H1 (cell line): Measurements from ENCODE around the gene STK11IP. TPM values are rescaled to one million over a fixed set of nuclear protein-coding genes. Genes with fewer than 3 reads are reported as not detected.

Source experiments
- CTCF ChIA-PET: fragments of 300-600 bp; sonication (Branson Sonifier 250); formaldehyde crosslinking; loops from one replicate; lab custom pipeline; 2021; ENCODE audit not compliant: partially characterized antibody; lab: Charles Lee
- POLR2A ChIA-PET: fragments of 300-600 bp; sonication (Branson Sonifier 250); formaldehyde crosslinking; loops from one replicate; lab custom pipeline; 2021; ENCODE audit warnings: inconsistent platforms; ENCODE audit not compliant: partially characterized antibody; lab: Charles Lee
- DNase-seq, 2 experiments: peaks; one replicate each; pipeline versions ENCODE4 v3.0.0 to v3.0.0-alpha.2; 2010 to 2022; ENCODE audit warnings: low spot score in 2 of 2, low read depth in 1 of 2, mixed read lengths in 1 of 2
- FAIRE-seq: peaks from 2 replicates; lab custom pipeline; 2011; peaks lifted over from hg19 to GRCh38; lab: Jason Lieb, UNC
- H2AFZ ChIP-seq: 2 replicates; pipeline ENCODE4 v1.8.1; 2012; ENCODE audit warnings: low read length, inconsistent platforms
- H2AK5ac ChIP-seq: 2 replicates; pipeline ENCODE4 v1.6.1; 2013; ENCODE audit warnings: low read depth, low read length
- H2BK120ac ChIP-seq: replicated peaks from 2 replicates; pipeline ENCODE3; 2013; ENCODE audit warnings: low read depth, low read length, inconsistent platforms
- H2BK12ac ChIP-seq: 2 replicates; pipeline ENCODE4 v1.6.1; 2013; ENCODE audit warnings: low read depth, low read length
- H2BK15ac ChIP-seq: 2 replicates; pipeline ENCODE4 v1.6.1; 2013; ENCODE audit warnings: low read length
- H2BK20ac ChIP-seq: 2 replicates; pipeline ENCODE4 v1.6.1; 2013; ENCODE audit warnings: low read length
- H2BK5ac ChIP-seq: 2 replicates; pipeline ENCODE4 v1.6.1; 2013; ENCODE audit warnings: low read depth, low read length
- H3K14ac ChIP-seq: 2 replicates; pipeline ENCODE4 v1.6.1; 2013; ENCODE audit warnings: inconsistent platforms; ENCODE audit not compliant: insufficient read length
- H3K18ac ChIP-seq: 2 replicates; pipeline ENCODE4 v1.6.1; 2013; ENCODE audit warnings: low read length; ENCODE audit errors: extremely low read depth
- H3K23ac ChIP-seq: 2 replicates; pipeline ENCODE4 v1.6.1; 2013; ENCODE audit warnings: inconsistent platforms; ENCODE audit not compliant: insufficient read length
- H3K23me2 ChIP-seq: 2 replicates; pipeline ENCODE4 v1.6.1; 2013; ENCODE audit warnings: low read depth, low read length
- H3K27ac ChIP-seq: 2 replicates; pipeline ENCODE4 v1.6.1; 2011; ENCODE audit warnings: low read depth, low read length, inconsistent platforms
- H3K27me3 ChIP-seq, 4 experiments: replicated peaks in 1 of 4; 1 replicate in 1 of 4; 2 replicates in 3 of 4; pipeline versions ENCODE4 v1.6.1 to v1.8.1; 2011 to 2013; ENCODE audit warnings: low read length in 3 of 4, mild to moderate bottlenecking in 3 of 4, inconsistent platforms in 2 of 4, mixed read lengths in 2 of 4, moderate library complexity in 1 of 4; ENCODE audit not compliant: control insufficient read depth in 3 of 4, insufficient read depth in 3 of 4; ENCODE audit errors: extremely low read depth in 1 of 4
- H3K36me3 ChIP-seq, 4 experiments: 2 replicates each; pipeline versions ENCODE4 v1.6.1 to v1.8.1; 2011 to 2013; ENCODE audit warnings: mild to moderate bottlenecking in 4 of 4, low read length in 3 of 4, moderate library complexity in 2 of 4, control low read depth in 1 of 4, inconsistent platforms in 1 of 4; ENCODE audit not compliant: insufficient read depth in 4 of 4, control insufficient read depth in 2 of 4
- H3K4ac ChIP-seq: replicated peaks from 2 replicates; pipeline ENCODE3; 2013; ENCODE audit warnings: low read length, low read depth, mixed read lengths, inconsistent platforms; ENCODE audit not compliant: insufficient read length
- H3K4me1 ChIP-seq, 4 experiments: replicated peaks in 1 of 4; 1 replicate in 1 of 4; 2 replicates in 3 of 4; pipeline versions ENCODE4 v1.6.1 to v1.8.1; 2011 to 2013; ENCODE audit warnings: low read length in 3 of 4, inconsistent platforms in 2 of 4, mixed read lengths in 1 of 4; ENCODE audit not compliant: insufficient read depth in 4 of 4, control insufficient read depth in 3 of 4
- H3K4me2 ChIP-seq, 2 experiments: 2 replicates each; pipeline versions ENCODE4 v1.6.1 to v1.8.1; 2011 to 2013; ENCODE audit warnings: low read depth in 2 of 2, low read length in 2 of 2, control low read depth in 1 of 2, inconsistent platforms in 1 of 2, mild to moderate bottlenecking in 1 of 2; ENCODE audit not compliant: insufficient read depth in 1 of 2
- H3K4me3 ChIP-seq, 4 experiments: fragments of 200-600, 300-600 bp in 1 of 4; sonication (generic), shearing (Covaris generic), sonication (Bioruptor Twin) in 1 of 4; 2 replicates each; pipeline versions ENCODE4 v1.5.1 to v1.8.1; 2011 to 2016; ENCODE audit warnings: low read length in 4 of 4, low read depth in 3 of 4, control low read depth in 2 of 4, inconsistent platforms in 2 of 4, mild to moderate bottlenecking in 2 of 4, mixed read lengths in 1 of 4, moderate library complexity in 1 of 4; ENCODE audit not compliant: insufficient read depth in 2 of 4; ENCODE audit errors: extremely low read depth in 1 of 4
- H3K56ac ChIP-seq: replicated peaks from 2 replicates; pipeline ENCODE3; 2013; ENCODE audit warnings: low read depth, mild to moderate bottlenecking, mixed read lengths, low read length, inconsistent platforms; ENCODE audit not compliant: insufficient read length
- H3K79me1 ChIP-seq: 2 replicates; pipeline ENCODE4 v1.6.1; 2013; ENCODE audit warnings: low read depth, low read length, control low read depth
- H3K79me2 ChIP-seq, 2 experiments: 2 replicates each; pipeline versions ENCODE4 v1.6.1 to v1.8.1; 2012 to 2013; ENCODE audit warnings: low read length in 2 of 2, mild to moderate bottlenecking in 2 of 2, inconsistent platforms in 1 of 2; ENCODE audit not compliant: insufficient read depth in 2 of 2, control insufficient read depth in 1 of 2
- H3K9ac ChIP-seq, 4 experiments: replicated peaks in 1 of 4; 1 replicate in 1 of 4; 2 replicates in 3 of 4; pipeline versions ENCODE4 v1.6.1 to v1.8.1; 2011 to 2013; ENCODE audit warnings: low read depth in 3 of 4, low read length in 3 of 4, control low read depth in 2 of 4, mild to moderate bottlenecking in 2 of 4, moderate library complexity in 2 of 4, inconsistent platforms in 1 of 4; ENCODE audit errors: extremely low read depth in 1 of 4
- H3K9me3 ChIP-seq, 2 experiments: 2 replicates each; pipeline versions ENCODE4 v1.6.1 to v1.8.1; 2012 to 2013; ENCODE audit warnings: mild to moderate bottlenecking in 2 of 2, moderate library complexity in 2 of 2, control low read depth in 1 of 2, inconsistent platforms in 1 of 2, low read depth in 1 of 2, low read length in 1 of 2, mixed read lengths in 1 of 2; ENCODE audit not compliant: insufficient read depth in 2 of 2
- H4K20me1 ChIP-seq, 2 experiments: replicated peaks in 1 of 2; 2 replicates each; pipeline versions ENCODE3 to v1.8.1; 2011 to 2013; ENCODE audit warnings: inconsistent platforms in 2 of 2, low read length in 2 of 2, mild to moderate bottlenecking in 1 of 2; ENCODE audit not compliant: insufficient read depth in 2 of 2, control insufficient read depth in 1 of 2
- H4K5ac ChIP-seq: 2 replicates; pipeline ENCODE4 v1.6.1; 2013; ENCODE audit warnings: low read length, low read depth, mixed read lengths, inconsistent platforms; ENCODE audit not compliant: insufficient read length
- H4K8ac ChIP-seq: 2 replicates; pipeline ENCODE4 v1.8.0; 2013; ENCODE audit warnings: mild to moderate bottlenecking, moderate library complexity, low read length, inconsistent platforms; ENCODE audit not compliant: insufficient read depth; ENCODE audit errors: extremely low read depth
- H4K91ac ChIP-seq: replicated peaks from 2 replicates; pipeline ENCODE3; 2013; ENCODE audit warnings: low read length, mixed read lengths, inconsistent platforms; ENCODE audit not compliant: insufficient read length
- ASH2L ChIP-seq: fragments of 200-600, 300-600 bp; sonication (generic); IDR thresholded peaks from one replicate; pipeline ENCODE4 v1.7.1; 2017; ENCODE audit warnings: low read length
- CBX8 ChIP-seq: fragments of 300-800, 300-1000 bp; sonication (generic); IDR thresholded peaks from 2 replicates; pipeline ENCODE4 v1.7.1; 2016; ENCODE audit warnings: low read depth, low read length, borderline replicate concordance
- CEBPB ChIP-seq: IDR thresholded peaks from 2 replicates; pipeline ENCODE4 v1.6.1; 2012; ENCODE audit warnings: low read depth, low read length
- EZH2 ChIP-seq: fragments of 200-600 bp; sonication (generic); IDR thresholded peaks from 2 replicates; pipeline ENCODE4 v1.7.1; 2012; ENCODE audit warnings: low read depth, mild to moderate bottlenecking, moderate library complexity, low read length, inconsistent platforms; ENCODE audit not compliant: severe bottlenecking
- JUN ChIP-seq: IDR thresholded peaks from 2 replicates; pipeline ENCODE4 v1.6.1; 2011; ENCODE audit warnings: low read depth, mild to moderate bottlenecking, improper control_type of control experiment, low read length
- KDM5A ChIP-seq: fragments of 200-600 bp; IDR thresholded peaks from 2 replicates; pipeline ENCODE4 v1.7.1; 2012; ENCODE audit warnings: mild to moderate bottlenecking, low read length, inconsistent platforms, mixed read lengths
- SRF ChIP-seq: IDR thresholded peaks from 2 replicates; pipeline ENCODE4 v1.6.1; 2011; ENCODE audit warnings: mild to moderate bottlenecking, low read depth, low read length, moderate library complexity
- YY1 ChIP-seq: IDR thresholded peaks from 2 replicates; pipeline ENCODE4 v1.6.1; 2011; ENCODE audit warnings: low read depth, mild to moderate bottlenecking, low read length
- WGBS, 2 experiments: shearing (Covaris generic) in 1 of 2; methylation state at CpG; one replicate each; pipeline versions ENCODE4 v1.1.6 to v1.1.7; 2013 to 2015; ENCODE audit warnings: low lambda C conversion rate in 2 of 2, mixed read lengths in 2 of 2, inconsistent platforms in 1 of 2, low coverage in 1 of 2, missing lambda C conversion rate in 1 of 2; ENCODE audit not compliant: insufficient replicate concordance in 2 of 2, insufficient coverage in 1 of 2, insufficient read length in 1 of 2; ENCODE audit errors: extremely low coverage in 1 of 2, missing lambda C conversion rate in 1 of 2; 5-methylcytosine and 5-hydroxymethylcytosine counted together
- polyA plus RNA-seq, 7 experiments: library from polyadenylated mRNA; depleted of rRNA in 3 of 7; stranded (reverse) in 5 of 7; unstranded in 2 of 7; fragments of >200 nt in 5 of 7; fragments of 200-250 nt in 2 of 7; gene quantifications; 1 replicate in 5 of 7; 2 replicates in 1 of 7; 4 replicates in 1 of 7; pipeline versions ENCODE4 v1.2.1 to v1.2.3, GENCODE V29; 2011 to 2013; ENCODE audit warnings: missing spikeins in 2 of 7, mixed read lengths in 2 of 7
- total RNA-seq: library from RNA; stranded (reverse); fragmentation: NEBNext Ultra II Directional; extraction: Animal tissue kit (Norgen Biotek cat#: 25700); gene quantifications from 2 replicates; pipeline ENCODE4 v1.2.1, GENCODE V29; 2021
- TF ChIP-seq, protein P1 (sequence below): IDR thresholded peaks from 2 replicates; pipeline ENCODE4 v1.6.1; 2011; ENCODE audit warnings: low read depth, mild to moderate bottlenecking, low read length; ENCODE audit not compliant: insufficient read depth
- TF ChIP-seq, protein P2 (sequence below): IDR thresholded peaks from 2 replicates; pipeline ENCODE4 v1.6.1; 2012; ENCODE audit warnings: inconsistent platforms

The STK11IP gene
- total and polyA plus RNA-seq, 2 of the 8 experiments (the other 6 are each of a cell fraction or from before 2014, with no cell fraction given) = 18.5 to 29.6 TPM

DNA sequence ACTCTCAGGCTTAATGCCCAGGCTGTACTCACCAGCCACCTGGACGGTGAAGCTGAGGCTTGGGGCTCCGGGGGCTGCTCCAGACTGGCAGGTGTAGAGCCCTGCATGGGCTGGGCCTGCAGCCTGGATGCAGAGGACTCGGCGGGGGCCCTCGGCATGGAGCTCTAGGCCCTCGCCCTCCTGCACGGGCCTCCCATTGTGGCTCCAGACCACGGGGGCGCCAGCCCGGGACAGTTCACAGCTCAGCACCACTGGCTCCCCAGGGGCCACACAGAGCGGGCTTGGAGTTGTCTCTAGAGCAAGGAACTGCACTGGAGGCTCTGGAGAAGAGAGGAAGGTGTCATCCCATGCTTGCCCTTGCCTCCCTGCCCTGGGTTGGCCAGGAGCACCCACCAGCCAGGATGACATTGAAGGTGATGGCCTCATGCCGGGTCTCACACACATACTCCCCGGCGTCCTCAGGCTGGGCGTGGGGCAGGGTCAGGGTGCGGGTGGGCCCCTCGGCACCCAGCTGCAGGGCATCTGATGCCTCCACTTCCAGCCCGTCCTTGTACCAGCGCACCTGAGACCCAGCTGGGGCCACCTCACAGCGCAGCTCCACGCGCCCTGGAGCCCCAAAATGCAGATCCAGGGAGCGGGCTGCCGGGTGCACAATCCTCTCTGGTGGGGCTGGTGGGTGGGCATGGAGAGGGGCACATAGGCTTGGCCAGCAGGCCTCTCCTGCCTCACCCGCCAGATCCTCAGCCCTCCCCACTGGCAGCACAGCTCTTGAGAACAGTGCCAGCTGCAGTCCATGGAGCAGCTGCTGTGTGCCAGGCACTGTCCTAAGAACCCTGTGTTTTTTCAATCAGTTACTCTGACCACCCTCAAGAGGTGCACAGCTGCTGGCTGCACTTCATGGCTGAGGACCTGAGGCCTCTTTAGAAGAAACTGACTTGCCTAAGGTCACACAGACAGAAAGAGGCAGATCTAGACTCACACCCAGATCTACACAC lies 39.6 kb upstream of the STK11IP start:
- Histone ChIP-seq H2BK5ac (no peak overlapping the region), H2BK20ac (no peak overlapping the region), H2BK15ac (no peak overlapping the region), H4K8ac (no peak overlapping the region), H3K36me3 (peaks cover 0 to 13% (median 5%) of the 10 kb centered on the region in 4 experiments; a peak in 4 of 8 replicates), H2BK120ac (no peak overlapping the region), H2AK5ac (no peak overlapping the region), H3K79me2 (no peaks in the 10 kb centered on the region), H3K56ac (no peak overlapping the region), H3K9ac (no peak overlapping the region), H2BK12ac (peak overlapping the region; percentile 39; the same call in 1 of the 2 replicates), H3K23ac (no peak overlapping the region), H2AFZ (no peak overlapping the region), H3K27ac (no peak overlapping the region), H3K27me3 (peaks cover 0 to 11% (median 8%) of the 10 kb centered on the region in 4 experiments; a peak in 5 of 7 replicates), H4K20me1 (peaks cover 0 to 5% of the 10 kb centered on the region in 2 experiments), H4K91ac (no peak overlapping the region), H3K23me2 (peaks cover under 1% of the 10 kb centered on the region; the same call in 1 of the 2 replicates), H3K9me3 (no peaks in the 10 kb centered on the region), H3K4me3 (no peak overlapping the region), H3K79me1 (no peaks in the 10 kb centered on the region), H4K5ac (no peak overlapping the region), H3K4me1 (peaks cover 0 to 37% (median 27%) of the 10 kb centered on the region in 4 experiments; a peak in 6 of 7 replicates), H3K18ac (no peak overlapping the region), H3K4me2 (no peak overlapping the region), H3K4ac (no peak overlapping the region), H3K14ac (no peak overlapping the region)
- FAIRE-seq = no peak
- ChIA-PET POLR2A (interaction anchor here (0.9 to 17.5 kb wide), 5 partner anchors 10 to 72 kb away, joined by 3 to 293 read pairs (median 21); partner anchors contain the start of genes CHPF, INHA, OBSL1 and TMEM198), CTCF (interaction anchor here (0.9 to 19.7 kb wide), 12 partner anchors 7 to 154 kb away, joined by 3 to 293 read pairs (median 6); partner anchors contain the start of genes CHPF, OBSL1, STK11IP and TMEM198)
- DNase-seq = no peak
- WGBS, 2 experiments = 95% methylated on average over 18 of the region's 25 CpGs; no CpG with 5 or more reads in 1 of the 2 experiments
- TF ChIP-seq YY1 = no peak
- TF ChIP-seq SRF = no peak
- TF ChIP-seq KDM5A = no peak
- no peak for TF ChIP-seq CBX8
- TF ChIP-seq EZH2 = no peak
- TF ChIP-seq, protein P1, sequence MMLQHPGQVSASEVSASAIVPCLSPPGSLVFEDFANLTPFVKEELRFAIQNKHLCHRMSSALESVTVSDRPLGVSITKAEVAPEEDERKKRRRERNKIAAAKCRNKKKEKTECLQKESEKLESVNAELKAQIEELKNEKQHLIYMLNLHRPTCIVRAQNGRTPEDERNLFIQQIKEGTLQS = no peak
- TF ChIP-seq CEBPB = no peak
- TF ChIP-seq, protein P2, sequence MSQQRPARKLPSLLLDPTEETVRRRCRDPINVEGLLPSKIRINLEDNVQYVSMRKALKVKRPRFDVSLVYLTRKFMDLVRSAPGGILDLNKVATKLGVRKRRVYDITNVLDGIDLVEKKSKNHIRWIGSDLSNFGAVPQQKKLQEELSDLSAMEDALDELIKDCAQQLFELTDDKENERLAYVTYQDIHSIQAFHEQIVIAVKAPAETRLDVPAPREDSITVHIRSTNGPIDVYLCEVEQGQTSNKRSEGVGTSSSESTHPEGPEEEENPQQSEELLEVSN = no peak
- no peak for TF ChIP-seq JUN
- no peak for TF ChIP-seq ASH2L
